Measurements from ENCODE around the gene SPTBN1.
"Not testable (repeated sequence)": the region's sequence is repeated elsewhere in the genome, so short reads cannot be mapped to it uniquely, and the experiment has no call there.

The SPTBN1 gene

GRCh38 chr2:54525321-54525720 lies 69.2 kb downstream of the SPTBN1 start:
- Histone ChIP-seq H3K4me3 (ENCODE audit: low read length) (no peak overlapping the region), H3K4me2 (ENCODE audit: low read length) (no peak overlapping the region), H3K36me3 (replicated peaks; ENCODE audit: low read depth, low read length) (no peaks in the 10 kb centered on the region), H3K79me2 (ENCODE audit: low read length) (no peaks in the 10 kb centered on the region), H3K9me3 (ENCODE audit: insufficient read depth, low read length) (no peaks in the 10 kb centered on the region), H4K20me1 (ENCODE audit: insufficient read depth, low read length) (no peaks in the 10 kb centered on the region), H3K27ac (ENCODE audit: low read length) (no peak overlapping the region), H3K27me3 (ENCODE audit: low read depth, low read length) (no peaks in the 10 kb centered on the region), H3K9ac (ENCODE audit: low read length) (no peak overlapping the region), H3K4me1 (ENCODE audit: low read length) (peaks cover 10% of the 10 kb centered on the region), H2AFZ (ENCODE audit: low read depth, low read length) (no peak overlapping the region)
- TF ChIP-seq EZH2phosphoT487 (IDR thresholded peaks at IDR 0.05; ENCODE audit: low read depth), result no peak
- no peak for TF ChIP-seq CTCF (IDR thresholded peaks at IDR 0.05; ENCODE audit: low read depth, low read length)

- no peak overlapping the region for H3K4me2 ChIP-seq (ENCODE audit: low read length)
- no peaks in the 10 kb centered on the region for H4K20me1 ChIP-seq (ENCODE audit: insufficient read depth, low read length)
- no peaks in the 10 kb centered on the region for H3K27me3 ChIP-seq (ENCODE audit: low read depth, low read length)
- no peaks in the 10 kb centered on the region for H3K9me3 ChIP-seq (ENCODE audit: insufficient read depth, low read length)
- TF ChIP-seq CTCF (IDR thresholded peaks at IDR 0.05; ENCODE audit: low read depth, low read length), result no peak
- no peak for TF ChIP-seq EZH2phosphoT487 (IDR thresholded peaks at IDR 0.05; ENCODE audit: low read depth)
- H3K36me3 ChIP-seq (replicated peaks; ENCODE audit: low read depth, low read length), result no peaks in the 10 kb centered on the region
- no peak overlapping the region for H3K9ac ChIP-seq (ENCODE audit: low read length)
- H3K27ac ChIP-seq (ENCODE audit: low read length), result no peak overlapping the region
- peaks cover 10% of the 10 kb centered on the region for H3K4me1 ChIP-seq (ENCODE audit: low read length)
- no peaks in the 10 kb centered on the region for H3K79me2 ChIP-seq (ENCODE audit: low read length)
- H3K4me3 ChIP-seq (ENCODE audit: low read length), result no peak overlapping the region
- H2AFZ ChIP-seq (ENCODE audit: low read depth, low read length), result no peak overlapping the region
Measured at GRCh38 chr2:54526226-54526879, 70.2 kb downstream of the SPTBN1 start.

GRCh38 chr2:54528311-54528955 lies 72.3 kb downstream of the SPTBN1 start:
- H3K9ac ChIP-seq (ENCODE audit: low read length), result no peak overlapping the region
- H3K9me3 ChIP-seq (ENCODE audit: insufficient read depth, low read length), result no peaks in the 10 kb centered on the region
- peaks cover 10% of the 10 kb centered on the region for H3K4me1 ChIP-seq (ENCODE audit: low read length)
- no peak overlapping the region for H3K4me2 ChIP-seq (ENCODE audit: low read length)
- no peaks in the 10 kb centered on the region for H3K79me2 ChIP-seq (ENCODE audit: low read length)
- H3K36me3 ChIP-seq (replicated peaks; ENCODE audit: low read depth, low read length), result no peaks in the 10 kb centered on the region
- TF ChIP-seq CTCF (IDR thresholded peaks at IDR 0.05; ENCODE audit: low read depth, low read length), result no peak
- no peak for TF ChIP-seq EZH2phosphoT487 (IDR thresholded peaks at IDR 0.05; ENCODE audit: low read depth)
- no peak overlapping the region for H2AFZ ChIP-seq (ENCODE audit: low read depth, low read length)
- no peaks in the 10 kb centered on the region for H3K27me3 ChIP-seq (ENCODE audit: low read depth, low read length)
- no peak overlapping the region for H3K4me3 ChIP-seq (ENCODE audit: low read length)
- H3K27ac ChIP-seq (ENCODE audit: low read length), result no peak overlapping the region
- no peaks in the 10 kb centered on the region for H4K20me1 ChIP-seq (ENCODE audit: insufficient read depth, low read length)

- H3K27ac ChIP-seq (ENCODE audit: low read length); H3K4me2 ChIP-seq (ENCODE audit: low read length); H2AFZ ChIP-seq (ENCODE audit: low read depth, low read length); H3K4me1 ChIP-seq (ENCODE audit: low read length); H3K4me3 ChIP-seq (ENCODE audit: low read length); H4K20me1 ChIP-seq (ENCODE audit: insufficient read depth, low read length); H3K9me3 ChIP-seq (ENCODE audit: insufficient read depth, low read length); H3K79me2 ChIP-seq (ENCODE audit: low read length); H3K27me3 ChIP-seq (ENCODE audit: low read depth, low read length); H3K9ac ChIP-seq (ENCODE audit: low read length); H3K36me3 ChIP-seq (replicated peaks; ENCODE audit: low read depth, low read length): not testable (repeated sequence)
Measured at GRCh38 chr2:54529518-54529917, 73.4 kb downstream of the SPTBN1 start.
